ENCODE measurements around the gene RAB17. TPM values are rescaled to one million over a fixed set of nuclear protein-coding genes. Genes with fewer than 3 reads are reported as not detected.
"Not testable (repeated sequence)": the region's sequence is repeated elsewhere in the genome, so short reads cannot be mapped to it uniquely, and the experiment has no call there.

RAB17 gene
- total RNA-seq, 4 donors from 2014 or later = 37.6 to 88.1 (median 70.1) TPM

DNA sequence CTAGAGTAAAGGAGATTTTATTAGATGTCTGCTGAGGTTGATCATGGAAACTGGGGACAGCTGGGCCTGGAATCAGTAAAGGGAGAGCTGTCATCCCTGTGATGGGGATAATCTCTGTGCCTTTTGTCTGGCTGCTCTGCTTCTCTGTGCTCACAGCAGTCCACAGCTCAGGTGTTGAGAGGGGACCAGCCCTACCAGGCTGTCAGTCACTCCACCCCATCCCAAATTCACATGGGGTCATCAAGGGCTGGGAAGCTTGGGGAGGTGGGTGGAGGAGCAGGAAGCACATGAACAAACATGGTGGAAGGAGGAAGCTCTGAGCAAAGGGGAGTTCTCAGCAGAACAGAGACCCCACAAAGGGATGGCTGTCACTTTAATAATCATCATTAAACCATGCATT is 23.1 kb upstream of the RAB17 start:
- no peak for DNase-seq
- Histone ChIP-seq H3K36me3 (no peaks in the 10 kb centered on the region), H3K9me3 (no peaks in the 10 kb centered on the region), H3K4me3 (replicated peaks in 1 of 3) (no peak overlapping the region), H3K27ac (peak overlapping the region; percentile 7 to 69 (median 62)), H3K4me1 (peaks cover 12 to 41% of the 10 kb centered on the region in 2 donors), H3K27me3 (no peaks in the 10 kb centered on the region)
- TF ChIP-seq CTCF (IDR thresholded peaks at IDR 0.05) (no peak), POLR2A (IDR thresholded peaks at IDR 0.05) (no peak)
- intact Hi-C loops (cut with DNase I) = no loop called here

GRCh38 chr2:237612527-237613357 is 22.2 kb upstream of the RAB17 start:
- H3K9me3 ChIP-seq = no peaks in the 10 kb centered on the region
- intact Hi-C loops (cut with DNase I) = no loop called here
- 97 to 98% methylated on average over 8 to 10 of the region's 10 CpGs for WGBS, 2 donors
- peaks cover 12 to 41% of the 10 kb centered on the region in 2 donors for H3K4me1 ChIP-seq
- no peaks in the 10 kb centered on the region for H3K36me3 ChIP-seq
- TF ChIP-seq POLR2A (IDR thresholded peaks at IDR 0.05) (no peak), CTCF (IDR thresholded peaks at IDR 0.05) (no peak)
- no peak overlapping the region for H3K4me3 ChIP-seq (replicated peaks in 1 of 3)
- no peaks in the 10 kb centered on the region for H3K27me3 ChIP-seq
- no peak for DNase-seq
- H3K27ac ChIP-seq = peak overlapping the region in 1 of 3 donors; percentile 62

DNA sequence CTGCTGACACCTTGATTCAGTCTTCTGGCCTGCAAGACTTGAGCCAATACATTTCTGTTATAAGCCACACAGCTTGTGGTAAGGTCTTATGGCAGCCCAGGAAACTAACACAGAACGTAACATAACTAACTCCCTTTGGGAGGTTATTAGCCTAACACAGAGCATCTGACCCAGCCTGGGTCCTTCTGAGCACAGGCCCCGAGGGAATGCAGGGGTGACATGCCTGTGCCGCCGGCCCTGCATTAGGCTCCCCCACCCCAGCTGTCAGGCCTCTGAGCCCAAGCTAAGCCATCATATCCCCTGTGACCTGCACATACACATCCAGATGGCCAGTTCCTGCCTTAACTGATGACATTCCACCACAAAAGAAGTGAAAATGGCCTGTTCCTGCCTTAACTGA is 16.0 kb upstream of the RAB17 start:
- WGBS, 2 donors = 98 to 100% methylated on average over 3 to 4 of the region's 4 CpGs
- H3K9me3 ChIP-seq; intact Hi-C loops (cut with DNase I); H3K27ac ChIP-seq; H3K4me3 ChIP-seq (replicated peaks in 1 of 3); H3K36me3 ChIP-seq; H3K27me3 ChIP-seq; DNase-seq: not testable (repeated sequence)
- peaks cover 10 to 12% of the 10 kb centered on the region in 2 donors for H3K4me1 ChIP-seq

DNA sequence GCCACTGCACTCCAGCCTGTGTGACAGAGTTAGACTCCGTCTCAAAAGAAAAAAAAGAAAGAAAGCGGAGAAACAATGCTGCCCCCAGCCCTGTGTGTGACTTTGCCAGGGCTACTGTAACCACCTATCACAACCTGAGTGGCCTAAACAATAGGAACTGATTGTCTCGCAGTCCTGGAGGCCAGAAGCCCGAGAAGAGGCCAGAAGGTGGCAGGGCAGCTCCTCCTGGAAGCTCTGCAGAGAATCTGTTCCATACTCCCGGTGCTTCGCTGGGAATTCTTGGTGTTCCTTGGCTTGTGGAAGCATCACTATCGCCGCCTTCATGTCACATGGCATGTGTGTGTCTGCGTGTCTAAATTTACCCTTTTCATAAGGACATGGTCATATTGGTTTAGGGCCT is 14.4 kb upstream of the RAB17 start:
- H3K36me3 ChIP-seq = no peaks in the 10 kb centered on the region
- no peak overlapping the region for H3K4me3 ChIP-seq (replicated peaks in 1 of 3)
- no peak for DNase-seq
- H3K27ac ChIP-seq = no peak overlapping the region
- 89 to 91% methylated on average over 9 of the region's 9 CpGs for WGBS, 2 donors
- peaks cover 10 to 12% of the 10 kb centered on the region in 2 donors for H3K4me1 ChIP-seq
- intact Hi-C loops (cut with DNase I) = no loop called here
- no peak for TF ChIP-seq POLR2A (IDR thresholded peaks at IDR 0.05)
- no peak for TF ChIP-seq CTCF (IDR thresholded peaks at IDR 0.05)
- no peaks in the 10 kb centered on the region for H3K9me3 ChIP-seq
- no peaks in the 10 kb centered on the region for H3K27me3 ChIP-seq

DNA sequence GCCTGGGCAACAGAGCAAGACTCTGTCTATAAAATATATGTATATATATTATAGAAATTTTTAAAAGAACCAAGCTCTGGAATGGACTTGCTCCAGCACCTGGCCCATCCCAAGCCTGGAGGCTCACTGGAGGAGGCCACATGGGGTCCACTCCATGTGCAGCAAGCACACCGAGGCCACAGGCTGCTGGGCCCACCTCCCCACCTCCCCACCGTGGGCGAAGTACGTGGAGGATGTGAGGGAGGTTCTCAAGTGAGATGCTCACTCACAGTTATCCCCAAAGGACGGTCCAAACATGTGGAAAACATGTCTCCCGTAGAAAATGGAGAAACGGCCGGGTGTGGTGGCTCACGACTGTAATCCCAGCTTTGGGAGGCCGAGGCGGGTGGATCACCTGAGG is 13.9 kb upstream of the RAB17 start:
- TF ChIP-seq CTCF (IDR thresholded peaks at IDR 0.05) = no peak
- TF ChIP-seq POLR2A (IDR thresholded peaks at IDR 0.05) = no peak
- no peak overlapping the region for H3K4me3 ChIP-seq (replicated peaks in 1 of 3)
- 88 to 94% methylated on average over 11 of the region's 11 CpGs for WGBS, 2 donors
- no peak for DNase-seq
- intact Hi-C loops (cut with DNase I) = no loop called here
- no peaks in the 10 kb centered on the region for H3K27me3 ChIP-seq
- H3K9me3 ChIP-seq = no peaks in the 10 kb centered on the region
- H3K4me1 ChIP-seq = peaks cover 10 to 12% of the 10 kb centered on the region in 2 donors
- peak overlapping the region in 2 of 3 donors; percentile 55 to 80 for H3K27ac ChIP-seq
- H3K36me3 ChIP-seq = no peaks in the 10 kb centered on the region

Measured in thyroid gland (tissue), 4 donors.